ENCODE measurements around the gene TMEM250.

DNA sequence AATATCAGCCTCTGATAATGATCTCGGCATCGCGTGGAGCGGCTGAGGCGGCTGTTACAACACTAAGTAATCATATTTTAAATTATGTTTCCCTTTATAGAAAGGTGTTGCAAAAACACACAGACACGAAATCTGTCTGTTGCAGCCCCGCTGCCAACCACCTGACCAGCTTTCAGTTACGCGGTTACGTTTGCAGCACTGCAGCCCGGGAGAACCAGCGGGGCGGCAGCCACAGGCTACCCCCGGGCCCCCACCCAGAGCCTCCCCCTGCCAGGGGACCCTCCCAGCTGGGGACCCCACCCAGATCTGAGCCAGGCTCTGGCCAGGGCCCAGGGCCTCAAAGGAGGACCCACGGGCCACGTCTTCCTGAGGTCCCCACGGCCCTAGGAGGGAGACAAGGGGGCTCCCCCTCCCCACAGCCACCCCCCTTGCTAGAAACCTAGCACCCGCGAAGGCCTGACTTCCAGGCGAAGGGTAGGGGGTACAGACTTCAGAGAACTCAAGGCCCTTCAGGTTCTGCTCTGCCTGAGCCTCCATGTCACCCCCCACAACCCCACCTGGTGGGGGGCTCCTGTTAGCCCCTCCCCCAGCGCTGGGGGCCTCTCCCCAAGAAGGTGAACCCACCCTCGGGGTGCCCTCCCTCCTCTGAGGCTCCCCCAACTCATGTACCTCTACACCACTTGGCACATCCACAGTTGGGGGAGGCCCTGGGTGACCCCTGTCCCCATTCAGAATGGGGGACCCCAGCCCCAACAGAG, 29.6 kb downstream of the TMEM250 start:
- TF ChIP-seq, protein P1, sequence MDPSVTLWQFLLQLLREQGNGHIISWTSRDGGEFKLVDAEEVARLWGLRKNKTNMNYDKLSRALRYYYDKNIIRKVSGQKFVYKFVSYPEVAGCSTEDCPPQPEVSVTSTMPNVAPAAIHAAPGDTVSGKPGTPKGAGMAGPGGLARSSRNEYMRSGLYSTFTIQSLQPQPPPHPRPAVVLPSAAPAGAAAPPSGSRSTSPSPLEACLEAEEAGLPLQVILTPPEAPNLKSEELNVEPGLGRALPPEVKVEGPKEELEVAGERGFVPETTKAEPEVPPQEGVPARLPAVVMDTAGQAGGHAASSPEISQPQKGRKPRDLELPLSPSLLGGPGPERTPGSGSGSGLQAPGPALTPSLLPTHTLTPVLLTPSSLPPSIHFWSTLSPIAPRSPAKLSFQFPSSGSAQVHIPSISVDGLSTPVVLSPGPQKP (IDR thresholded peaks at IDR 0.05; ENCODE audit: borderline replicate concordance, low read depth, low read length): no peak
- no peak for TF ChIP-seq POLR2A (IDR thresholded peaks at IDR 0.05; ENCODE audit: low read depth, low read length)
- TF ChIP-seq, protein P2, sequence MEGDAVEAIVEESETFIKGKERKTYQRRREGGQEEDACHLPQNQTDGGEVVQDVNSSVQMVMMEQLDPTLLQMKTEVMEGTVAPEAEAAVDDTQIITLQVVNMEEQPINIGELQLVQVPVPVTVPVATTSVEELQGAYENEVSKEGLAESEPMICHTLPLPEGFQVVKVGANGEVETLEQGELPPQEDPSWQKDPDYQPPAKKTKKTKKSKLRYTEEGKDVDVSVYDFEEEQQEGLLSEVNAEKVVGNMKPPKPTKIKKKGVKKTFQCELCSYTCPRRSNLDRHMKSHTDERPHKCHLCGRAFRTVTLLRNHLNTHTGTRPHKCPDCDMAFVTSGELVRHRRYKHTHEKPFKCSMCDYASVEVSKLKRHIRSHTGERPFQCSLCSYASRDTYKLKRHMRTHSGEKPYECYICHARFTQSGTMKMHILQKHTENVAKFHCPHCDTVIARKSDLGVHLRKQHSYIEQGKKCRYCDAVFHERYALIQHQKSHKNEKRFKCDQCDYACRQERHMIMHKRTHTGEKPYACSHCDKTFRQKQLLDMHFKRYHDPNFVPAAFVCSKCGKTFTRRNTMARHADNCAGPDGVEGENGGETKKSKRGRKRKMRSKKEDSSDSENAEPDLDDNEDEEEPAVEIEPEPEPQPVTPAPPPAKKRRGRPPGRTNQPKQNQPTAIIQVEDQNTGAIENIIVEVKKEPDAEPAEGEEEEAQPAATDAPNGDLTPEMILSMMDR (conservative IDR thresholded peaks at IDR 0.05; ENCODE audit: low read depth, low read length): no peak
- TF ChIP-seq MXI1 (IDR thresholded peaks at IDR 0.05; ENCODE audit: borderline replicate concordance, low read depth, low read length): no peak
- no peak for TF ChIP-seq CHD1 (IDR thresholded peaks at IDR 0.05; ENCODE audit: low read depth, low read length)
- TF ChIP-seq, protein P3, sequence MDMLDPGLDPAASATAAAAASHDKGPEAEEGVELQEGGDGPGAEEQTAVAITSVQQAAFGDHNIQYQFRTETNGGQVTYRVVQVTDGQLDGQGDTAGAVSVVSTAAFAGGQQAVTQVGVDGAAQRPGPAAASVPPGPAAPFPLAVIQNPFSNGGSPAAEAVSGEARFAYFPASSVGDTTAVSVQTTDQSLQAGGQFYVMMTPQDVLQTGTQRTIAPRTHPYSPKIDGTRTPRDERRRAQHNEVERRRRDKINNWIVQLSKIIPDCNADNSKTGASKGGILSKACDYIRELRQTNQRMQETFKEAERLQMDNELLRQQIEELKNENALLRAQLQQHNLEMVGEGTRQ (IDR thresholded peaks at IDR 0.05; ENCODE audit: low read depth, low read length): no peak
- no peak for TF ChIP-seq RCOR1 (IDR thresholded peaks at IDR 0.05; ENCODE audit: insufficient replicate concordance, low read length)
- no peak for TF ChIP-seq SMC3 (IDR thresholded peaks at IDR 0.05; ENCODE audit: low read depth, low read length)
- TF ChIP-seq CEBPB (IDR thresholded peaks at IDR 0.05; ENCODE audit: low read depth, low read length): no peak

All from IMR-90 (cell line).